ENCODE data around the gene SLC12A8.

The SLC12A8 gene

GRCh38 chr3:125214738-125215137, 2.2 kb upstream of the SLC12A8 start:
- no peak for DNase-seq

GRCh38 chr3:125213946-125214542, 1.5 kb upstream of the SLC12A8 start:
- no peak for DNase-seq

GRCh38 chr3:125213364-125213755, 812 bp upstream of the SLC12A8 start:
- no peak for DNase-seq

- no peak for DNase-seq
Observed at GRCh38 chr3:125212091-125212508, 448 bp downstream of the SLC12A8 start.

- DNase-seq = no peak
Observed at GRCh38 chr3:125211523-125212090, 941 bp downstream of the SLC12A8 start.

GRCh38 chr3:125207949-125208568, 4.5 kb downstream of the SLC12A8 start:
- DNase-seq = no peak

- DNase-seq = no peak
Observed at GRCh38 chr3:125207507-125207906, 5.0 kb downstream of the SLC12A8 start.

- no peak for DNase-seq
Observed at GRCh38 chr3:125206934-125207333, 5.6 kb downstream of the SLC12A8 start.

GRCh38 chr3:125203731-125204130, 8.8 kb downstream of the SLC12A8 start:
- DNase-seq = no peak

GRCh38 chr3:125202197-125202596, 10.4 kb downstream of the SLC12A8 start:
- no peak for DNase-seq

GRCh38 chr3:125200731-125201139, 11.8 kb downstream of the SLC12A8 start:
- DNase-seq = no peak

- no peak for DNase-seq
Observed at GRCh38 chr3:125194849-125195601, 17.5 kb downstream of the SLC12A8 start.

- no peak for DNase-seq
Observed at GRCh38 chr3:125194061-125194848, 18.3 kb downstream of the SLC12A8 start.

GRCh38 chr3:125192190-125193035, 20.1 kb downstream of the SLC12A8 start:
- DNase-seq = no peak

- no peak for DNase-seq
Observed at GRCh38 chr3:125191730-125192129, 20.8 kb downstream of the SLC12A8 start.

GRCh38 chr3:125191256-125191655, 21.3 kb downstream of the SLC12A8 start:
- DNase-seq = no peak

- no peak for DNase-seq
Observed at GRCh38 chr3:125190786-125191185, 21.8 kb downstream of the SLC12A8 start.

GRCh38 chr3:125189378-125190165, 23.0 kb downstream of the SLC12A8 start:
- no peak for DNase-seq

- DNase-seq = no peak
Observed at GRCh38 chr3:125188955-125189354, 23.6 kb downstream of the SLC12A8 start.

- DNase-seq = no peak
Observed at GRCh38 chr3:125187599-125187910, 25.0 kb downstream of the SLC12A8 start.
